HFFc6 (cell line): ENCODE data around the gene MAPKAPK5. TPM values are rescaled to one million over a fixed set of nuclear protein-coding genes. Genes with fewer than 3 reads are reported as not detected.

Source experiments
- microRNA-seq: library from miRNA; unstranded; fragments of <30 nt; microRNA quantifications from one replicate; pipeline ENCODE4, GENCODE V29; 2019
- total RNA-seq, 6 experiments: library from RNA; stranded (reverse); fragmentation: NEBNext Ultra II Directional; extraction: Animal tissue kit (Norgen Biotek cat#: 25700); gene quantifications; 2 replicates in 1 of 6; 3 replicates in 5 of 6; pipeline ENCODE4 v1.2.3, GENCODE V29; 2021

Gene MAPKAPK5
- total RNA-seq, 6 experiments from 2014 or later: 31.2 to 36.7 (median 34.1) TPM

Small RNA genes lying within 50 kb of the gene (microRNA-seq; reads per million reads assigned to microRNA genes)
- not detected for gene MIR6761

Other genes starting within 250 kb of the MAPKAPK5 start
- 100 to 1,000 TPM in 1 of 6 experiments, 10 to 100 TPM in 5; 80.7 to 110 (median 91.9) TPM for gene ATXN2, start 242.9 kb upstream of the MAPKAPK5 start, total RNA-seq
- gene BRAP, start 156.3 kb upstream of the MAPKAPK5 start, total RNA-seq: 10 to 100 TPM; 15.0 to 19.5 (median 17.8) TPM
- gene ACAD10, start 156.2 kb upstream of the MAPKAPK5 start, total RNA-seq: 10 to 100 TPM; 12.8 to 18.4 (median 17.8) TPM
- 10 to 100 TPM; 12.1 to 43.3 (median 15.8) TPM for gene ALDH2, start 75.3 kb upstream of the MAPKAPK5 start, total RNA-seq
- gene TMEM116, start 170.9 kb downstream of the MAPKAPK5 start, total RNA-seq: 1 to 10 TPM; 3.9 to 5.5 (median 4.8) TPM
- gene ERP29, start 171.2 kb downstream of the MAPKAPK5 start, total RNA-seq: 10 to 100 TPM; 84.2 to 94.7 (median 88.4) TPM